T follicular helper cell (primary cell): ENCODE results near the gene ARAP2.

Experiments
- DNase-seq: peaks from one replicate; pipeline ENCODE4 v3.0.0-alpha.2; 2020; ENCODE audit warnings: low read depth

Gene ARAP2

GRCh38 chr4:36111172-36111571, 133.1 kb downstream of the ARAP2 start:
- no peak for DNase-seq

- no peak for DNase-seq
Measured at GRCh38 chr4:36099509-36099908, 144.8 kb downstream of the ARAP2 start.

- DNase-seq = no peak
Measured at GRCh38 chr4:36094995-36095394, 149.3 kb downstream of the ARAP2 start.

GRCh38 chr4:36091997-36092396, 152.3 kb downstream of the ARAP2 start:
- no peak for DNase-seq

- no peak for DNase-seq
Measured at GRCh38 chr4:36088542-36088941, 155.8 kb downstream of the ARAP2 start.

GRCh38 chr4:36086261-36086786, 158.0 kb downstream of the ARAP2 start:
- no peak for DNase-seq

- DNase-seq = no peak
Measured at GRCh38 chr4:36082817-36083216, 161.5 kb downstream of the ARAP2 start.

GRCh38 chr4:36081185-36081584, 163.1 kb downstream of the ARAP2 start:
- DNase-seq = no peak

- DNase-seq = no peak
Measured at GRCh38 chr4:36079666-36080065, 164.6 kb downstream of the ARAP2 start.

GRCh38 chr4:36078319-36078718, 166.0 kb downstream of the ARAP2 start:
- no peak for DNase-seq

GRCh38 chr4:36072529-36072928, 171.8 kb downstream of the ARAP2 start:
- DNase-seq = no peak

GRCh38 chr4:36067116-36067515, 177.2 kb downstream of the ARAP2 start:
- DNase-seq = no peak

GRCh38 chr4:36065274-36065871, 178.9 kb downstream of the ARAP2 start:
- no peak for DNase-seq

- no peak for DNase-seq
Measured at GRCh38 chr4:36064117-36064516, 180.2 kb downstream of the ARAP2 start.

- no peak for DNase-seq
Measured at GRCh38 chr4:36056136-36056535, 188.2 kb downstream of the ARAP2 start.

- DNase-seq = no peak
Measured at GRCh38 chr4:36054694-36055422, 189.5 kb downstream of the ARAP2 start.

GRCh38 chr4:36053930-36054329, 190.4 kb downstream of the ARAP2 start:
- DNase-seq = no peak

- no peak for DNase-seq
Measured at GRCh38 chr4:36051634-36052033, 192.7 kb downstream of the ARAP2 start.

GRCh38 chr4:36046026-36046425, 198.3 kb downstream of the ARAP2 start:
- DNase-seq = no peak

- DNase-seq = no peak
Measured at GRCh38 chr4:36043901-36044300, 200.4 kb downstream of the ARAP2 start.

- no peak for DNase-seq
Measured at GRCh38 chr4:36043241-36043640, 201.1 kb downstream of the ARAP2 start.

- no peak for DNase-seq
Measured at GRCh38 chr4:36042122-36042970, 202.0 kb downstream of the ARAP2 start.

- DNase-seq = no peak
Measured at GRCh38 chr4:36041340-36041739, 203.0 kb downstream of the ARAP2 start.
